ENCODE data around the gene THOC6. TPM values are rescaled to one million over a fixed set of nuclear protein-coding genes. Genes with fewer than 3 reads are reported as not detected.

THOC6 gene
- total RNA-seq, 1 experiment from 2014 or later, result 56.7 TPM

DNA sequence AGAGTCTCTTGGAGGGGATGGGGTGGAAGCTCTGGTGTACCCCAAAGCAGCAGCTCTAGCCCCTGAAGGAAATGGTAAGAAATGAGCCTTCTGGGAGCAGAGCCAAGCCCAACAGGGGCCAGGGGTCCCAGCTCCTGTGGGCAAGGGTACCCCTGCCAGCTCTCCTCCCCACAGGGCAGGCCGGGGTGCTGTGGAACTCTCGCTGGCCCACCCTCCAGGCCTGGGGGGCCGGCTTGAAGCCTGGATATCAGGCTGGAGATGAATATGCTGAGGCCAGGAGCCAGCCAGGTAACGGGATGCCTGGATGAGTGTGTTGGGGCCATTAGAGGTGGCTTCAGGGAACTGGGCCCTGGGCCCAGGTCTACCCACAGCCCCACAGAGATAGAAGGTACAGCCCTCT, 23.3 kb upstream of the THOC6 start:
- ATAC-seq (no peak), DNase-seq (ENCODE audit: low read depth, low spot score) (no peak)
- no peak overlapping the region for H3K27ac ChIP-seq (ENCODE audit: low read length)
- in situ Hi-C loops (cut with HindIII; ENCODE audit: low pct_unique_long_range_greater_than_20kb, low sequenced_read_pairs), result no loop called here
- H3K4me3 ChIP-seq (ENCODE audit: low read depth in 2 of 2, low read length in 2 of 2), result no peak overlapping the region
- intact Hi-C loops (cut with micrococcal nuclease; ENCODE audit: unreplicated experiment), result no loop called here
- H3K27me3 ChIP-seq (ENCODE audit: control insufficient read depth, insufficient read depth, low read length), result no peaks in the 10 kb centered on the region
- ChIA-PET CTCF (no interaction called here), POLR2A (interaction anchor here (0.6 kb wide), 1 partner anchor 27 kb away, joined by 5 read pairs; no protein-coding TSS in a partner anchor)
- no peaks in the 10 kb centered on the region for H3K9me3 ChIP-seq (ENCODE audit: control insufficient read depth, insufficient read depth, low read depth, low read length)
- BruUV-seq (replicated peaks), result no TSS peak
- no peak for TF ChIP-seq TCF7L2 (IDR thresholded peaks at IDR 0.05; ENCODE audit: low read depth, low read length)
- no peak for TF ChIP-seq SIN3A (IDR thresholded peaks at IDR 0.05; ENCODE audit: borderline replicate concordance, insufficient read depth, low read depth, low read length)
- TF ChIP-seq POLR2AphosphoS5 (IDR thresholded peaks at IDR 0.05; ENCODE audit: low read depth, low read length), result no peak
- no peaks in the 10 kb centered on the region for H3K36me3 ChIP-seq (ENCODE audit: control insufficient read depth, insufficient read depth, low read length)
- H3K4me1 ChIP-seq (ENCODE audit: control insufficient read depth, insufficient read depth, low read length), result peaks cover under 1% of the 10 kb centered on the region; the same call in 1 of the 2 replicates

DNA sequence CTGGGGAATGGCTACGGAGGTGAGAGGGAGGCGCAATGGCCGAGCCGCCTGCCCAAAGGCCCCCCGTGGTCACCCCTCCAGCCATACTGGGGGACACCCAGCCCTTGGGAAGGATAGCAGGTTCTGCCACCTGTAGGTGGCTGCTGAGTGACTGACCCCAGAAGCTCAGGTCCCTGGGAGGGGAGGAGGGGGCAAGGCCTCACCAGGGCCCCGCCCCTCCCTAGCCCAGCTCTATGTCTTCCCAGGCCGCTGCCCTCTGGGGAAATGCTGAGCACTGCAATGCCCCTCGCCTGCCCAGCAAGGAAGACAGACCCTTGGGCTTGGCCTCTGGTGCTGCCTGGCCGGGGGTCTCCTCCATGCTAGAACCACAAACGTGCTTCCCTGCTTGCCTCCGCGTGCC, 22.5 kb upstream of the THOC6 start:
- intact Hi-C loops (cut with micrococcal nuclease; ENCODE audit: unreplicated experiment) (no loop called here), in situ Hi-C loops (cut with HindIII; ENCODE audit: low pct_unique_long_range_greater_than_20kb, low sequenced_read_pairs) (no loop called here)
- TF ChIP-seq TCF7L2 (IDR thresholded peaks at IDR 0.05; ENCODE audit: low read depth, low read length) (no peak), SIN3A (IDR thresholded peaks at IDR 0.05; ENCODE audit: borderline replicate concordance, insufficient read depth, low read depth, low read length) (no peak), POLR2AphosphoS5 (IDR thresholded peaks at IDR 0.05; ENCODE audit: low read depth, low read length) (no peak)
- TF ChIP-seq, protein P1, sequence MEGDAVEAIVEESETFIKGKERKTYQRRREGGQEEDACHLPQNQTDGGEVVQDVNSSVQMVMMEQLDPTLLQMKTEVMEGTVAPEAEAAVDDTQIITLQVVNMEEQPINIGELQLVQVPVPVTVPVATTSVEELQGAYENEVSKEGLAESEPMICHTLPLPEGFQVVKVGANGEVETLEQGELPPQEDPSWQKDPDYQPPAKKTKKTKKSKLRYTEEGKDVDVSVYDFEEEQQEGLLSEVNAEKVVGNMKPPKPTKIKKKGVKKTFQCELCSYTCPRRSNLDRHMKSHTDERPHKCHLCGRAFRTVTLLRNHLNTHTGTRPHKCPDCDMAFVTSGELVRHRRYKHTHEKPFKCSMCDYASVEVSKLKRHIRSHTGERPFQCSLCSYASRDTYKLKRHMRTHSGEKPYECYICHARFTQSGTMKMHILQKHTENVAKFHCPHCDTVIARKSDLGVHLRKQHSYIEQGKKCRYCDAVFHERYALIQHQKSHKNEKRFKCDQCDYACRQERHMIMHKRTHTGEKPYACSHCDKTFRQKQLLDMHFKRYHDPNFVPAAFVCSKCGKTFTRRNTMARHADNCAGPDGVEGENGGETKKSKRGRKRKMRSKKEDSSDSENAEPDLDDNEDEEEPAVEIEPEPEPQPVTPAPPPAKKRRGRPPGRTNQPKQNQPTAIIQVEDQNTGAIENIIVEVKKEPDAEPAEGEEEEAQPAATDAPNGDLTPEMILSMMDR (IDR thresholded peaks at IDR 0.05), result no peak
- TF ChIP-seq, protein P2, sequence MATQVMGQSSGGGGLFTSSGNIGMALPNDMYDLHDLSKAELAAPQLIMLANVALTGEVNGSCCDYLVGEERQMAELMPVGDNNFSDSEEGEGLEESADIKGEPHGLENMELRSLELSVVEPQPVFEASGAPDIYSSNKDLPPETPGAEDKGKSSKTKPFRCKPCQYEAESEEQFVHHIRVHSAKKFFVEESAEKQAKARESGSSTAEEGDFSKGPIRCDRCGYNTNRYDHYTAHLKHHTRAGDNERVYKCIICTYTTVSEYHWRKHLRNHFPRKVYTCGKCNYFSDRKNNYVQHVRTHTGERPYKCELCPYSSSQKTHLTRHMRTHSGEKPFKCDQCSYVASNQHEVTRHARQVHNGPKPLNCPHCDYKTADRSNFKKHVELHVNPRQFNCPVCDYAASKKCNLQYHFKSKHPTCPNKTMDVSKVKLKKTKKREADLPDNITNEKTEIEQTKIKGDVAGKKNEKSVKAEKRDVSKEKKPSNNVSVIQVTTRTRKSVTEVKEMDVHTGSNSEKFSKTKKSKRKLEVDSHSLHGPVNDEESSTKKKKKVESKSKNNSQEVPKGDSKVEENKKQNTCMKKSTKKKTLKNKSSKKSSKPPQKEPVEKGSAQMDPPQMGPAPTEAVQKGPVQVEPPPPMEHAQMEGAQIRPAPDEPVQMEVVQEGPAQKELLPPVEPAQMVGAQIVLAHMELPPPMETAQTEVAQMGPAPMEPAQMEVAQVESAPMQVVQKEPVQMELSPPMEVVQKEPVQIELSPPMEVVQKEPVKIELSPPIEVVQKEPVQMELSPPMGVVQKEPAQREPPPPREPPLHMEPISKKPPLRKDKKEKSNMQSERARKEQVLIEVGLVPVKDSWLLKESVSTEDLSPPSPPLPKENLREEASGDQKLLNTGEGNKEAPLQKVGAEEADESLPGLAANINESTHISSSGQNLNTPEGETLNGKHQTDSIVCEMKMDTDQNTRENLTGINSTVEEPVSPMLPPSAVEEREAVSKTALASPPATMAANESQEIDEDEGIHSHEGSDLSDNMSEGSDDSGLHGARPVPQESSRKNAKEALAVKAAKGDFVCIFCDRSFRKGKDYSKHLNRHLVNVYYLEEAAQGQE (IDR thresholded peaks at IDR 0.05; ENCODE audit: insufficient read depth in 1 of 2, low read depth in 2 of 2, low read length in 1 of 2), result no peak
- DNase-seq (ENCODE audit: low read depth, low spot score) (no peak), ATAC-seq (no peak)
- no peak overlapping the region for H3K4me3 ChIP-seq (ENCODE audit: low read depth in 2 of 2, low read length in 2 of 2)
- no peak overlapping the region for H3K27ac ChIP-seq (ENCODE audit: low read length)
- no TSS peak for BruUV-seq (replicated peaks)
- H3K27me3 ChIP-seq (ENCODE audit: control insufficient read depth, insufficient read depth, low read length), result no peaks in the 10 kb centered on the region
- H3K36me3 ChIP-seq (ENCODE audit: control insufficient read depth, insufficient read depth, low read length), result no peaks in the 10 kb centered on the region
- no peaks in the 10 kb centered on the region for H3K9me3 ChIP-seq (ENCODE audit: control insufficient read depth, insufficient read depth, low read depth, low read length)
- ChIA-PET CTCF (interaction anchor here (0.6 kb wide), 1 partner anchor 27 kb away, joined by 3 read pairs; no protein-coding TSS in a partner anchor), POLR2A (interaction anchor here (0.6 kb wide), 1 partner anchor 20 kb away, joined by 5 read pairs; no protein-coding TSS in a partner anchor)
- H3K4me1 ChIP-seq (ENCODE audit: control insufficient read depth, insufficient read depth, low read length), result peaks cover 6% of the 10 kb centered on the region

DNA sequence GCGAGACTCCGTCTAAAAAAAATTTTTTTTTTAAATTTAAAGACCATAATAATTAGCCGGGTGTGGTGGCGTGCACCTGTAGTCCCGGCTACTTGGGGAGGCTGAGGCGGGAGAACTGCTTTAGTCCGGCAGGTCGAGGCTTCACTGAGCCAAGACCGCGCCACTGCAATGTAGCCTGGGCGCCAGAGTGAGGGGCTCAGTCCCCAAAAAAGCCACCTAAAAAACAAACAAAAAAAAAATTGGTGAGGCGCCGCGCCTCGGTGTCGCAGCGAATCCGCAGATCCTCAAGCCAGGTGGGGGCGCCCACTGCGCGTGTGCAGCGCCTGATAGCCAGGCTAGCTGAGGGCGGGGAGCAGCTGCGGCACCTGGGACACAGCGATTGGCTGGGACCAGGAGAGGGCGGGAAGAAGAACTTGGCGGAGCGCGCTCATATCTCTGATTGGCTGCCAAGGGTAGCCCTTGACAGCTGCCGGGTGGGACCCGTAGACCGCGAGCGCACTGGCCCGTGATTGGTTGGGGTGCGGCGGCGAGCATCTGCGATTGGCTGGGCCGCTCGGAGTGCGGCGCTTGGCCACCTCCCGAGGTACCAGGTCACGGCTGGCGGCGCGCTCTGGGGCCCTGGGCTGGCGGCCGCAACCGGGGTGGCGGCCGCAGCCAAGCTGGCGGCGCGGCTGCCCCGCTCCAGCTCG, 20.1 kb upstream of the THOC6 start:
- Histone ChIP-seq H3K36me3 (ENCODE audit: control insufficient read depth, insufficient read depth, low read length) (no peaks in the 10 kb centered on the region), H3K9me3 (ENCODE audit: control insufficient read depth, insufficient read depth, low read depth, low read length) (no peaks in the 10 kb centered on the region), H3K27ac (ENCODE audit: low read length) (peak overlapping the region; percentile 69), H3K27me3 (ENCODE audit: control insufficient read depth, insufficient read depth, low read length) (no peaks in the 10 kb centered on the region), H3K4me3 (ENCODE audit: low read depth in 2 of 2, low read length in 2 of 2) (peak overlapping the region; percentile 36 to 37), H3K4me1 (ENCODE audit: control insufficient read depth, insufficient read depth, low read length) (peaks cover 25% of the 10 kb centered on the region)
- DNase-seq (ENCODE audit: low read depth, low spot score), result peak; percentile 98
- in situ Hi-C loops (cut with HindIII; ENCODE audit: low pct_unique_long_range_greater_than_20kb, low sequenced_read_pairs) (no loop called here), intact Hi-C loops (cut with micrococcal nuclease; ENCODE audit: unreplicated experiment) (no loop called here)
- BruUV-seq (replicated peaks), result no TSS peak
- POLR2A ChIA-PET, result no interaction called here
- CTCF ChIA-PET, result interaction anchor here (0.7 to 1.2 kb wide), 4 partner anchors 16 to 27 kb away, joined by 3 to 11 read pairs (median 4); partner anchors contain the start of gene TNFRSF12A
- TF ChIP-seq, protein P1 (IDR thresholded peaks at IDR 0.05), result peak; percentile 92
- TF ChIP-seq TCF7L2 (IDR thresholded peaks at IDR 0.05; ENCODE audit: low read depth, low read length), result no peak
- TF ChIP-seq, protein P2 (IDR thresholded peaks at IDR 0.05; ENCODE audit: insufficient read depth in 1 of 2, low read depth in 2 of 2, low read length in 1 of 2), result peak in 1 of 2 experiments; percentile 7; a peak in 1 of 4 replicates
- peak; percentile 51; the same call in 1 of the 2 replicates for TF ChIP-seq POLR2AphosphoS5 (IDR thresholded peaks at IDR 0.05; ENCODE audit: low read depth, low read length)
- TF ChIP-seq SIN3A (IDR thresholded peaks at IDR 0.05; ENCODE audit: borderline replicate concordance, insufficient read depth, low read depth, low read length), result 0 out of 2 replicates have a peak, but pooled peaks have one; percentile 33
- peak; percentile 97 for ATAC-seq
